OCI-LY1 (cell line): ENCODE measurements around the gene KRTAP10-7.

Source experiments
- CTCF ChIP-seq: fragments of 200-600 bp; sonication (generic), shearing (Covaris generic); IDR thresholded peaks from 2 replicates; pipeline ENCODE4 v1.5.1; 2017; ENCODE audit warnings: mild to moderate bottlenecking, antibody characterized with exemption, low read length, moderate library complexity, mixed read lengths
- EZH2 ChIP-seq: fragments of 200-600 bp; sonication (generic), shearing (Covaris generic); IDR thresholded peaks from 2 replicates; pipeline ENCODE4 v1.8.0; 2017; ENCODE audit warnings: borderline replicate concordance, mixed run types, mild to moderate bottlenecking, antibody characterized with exemption, low read length, moderate library complexity, mixed read lengths

GRCh38 chr21:44619886-44620285 lies 19.5 kb downstream of the KRTAP10-7 start:
- no peak for TF ChIP-seq EZH2
- TF ChIP-seq CTCF: no peak
